Glomerular endothelial cell (primary cell): ENCODE results near the gene KNTC1. TPM values are rescaled to one million over a fixed set of nuclear protein-coding genes. Genes with fewer than 3 reads are reported as not detected.
"Not testable (repeated sequence)": the region's sequence is repeated elsewhere in the genome, so short reads cannot be mapped to it uniquely, and the experiment has no call there.

Experiments
- DNase-seq: peaks from one replicate; pipeline ENCODE4 v3.0.0-alpha.2; 2011; ENCODE audit warnings: low read depth, low spot score; ENCODE audit errors: extremely low read depth
- total RNA-seq: library from RNA; depleted of rRNA; stranded (reverse); fragments of >200 nt; gene quantifications from 2 replicates; pipeline ENCODE4 v1.2.3, GENCODE V29; 2015

The KNTC1 gene
- total RNA-seq, 1 donor from 2014 or later, result 20.4 TPM

DNA sequence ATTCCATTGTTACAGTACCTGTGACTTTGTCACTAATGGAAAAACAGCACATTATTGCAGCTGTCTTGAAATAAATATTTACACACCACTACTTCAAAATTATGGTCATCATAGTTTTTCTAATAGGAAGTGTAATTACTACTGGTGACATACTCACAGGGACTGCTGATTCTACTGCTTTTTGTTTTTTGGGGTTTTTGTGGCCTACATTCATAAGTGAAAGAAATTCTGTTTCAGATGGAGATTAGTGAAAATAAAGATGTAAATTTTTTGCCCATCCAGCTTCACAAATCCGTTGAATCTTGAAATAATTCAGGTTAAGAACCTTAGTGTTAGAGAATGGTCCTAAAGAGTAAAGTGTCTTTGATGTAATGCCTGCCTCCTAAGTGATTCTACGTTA, 17.5 kb downstream of the KNTC1 start:
- DNase-seq, result no peak

DNA sequence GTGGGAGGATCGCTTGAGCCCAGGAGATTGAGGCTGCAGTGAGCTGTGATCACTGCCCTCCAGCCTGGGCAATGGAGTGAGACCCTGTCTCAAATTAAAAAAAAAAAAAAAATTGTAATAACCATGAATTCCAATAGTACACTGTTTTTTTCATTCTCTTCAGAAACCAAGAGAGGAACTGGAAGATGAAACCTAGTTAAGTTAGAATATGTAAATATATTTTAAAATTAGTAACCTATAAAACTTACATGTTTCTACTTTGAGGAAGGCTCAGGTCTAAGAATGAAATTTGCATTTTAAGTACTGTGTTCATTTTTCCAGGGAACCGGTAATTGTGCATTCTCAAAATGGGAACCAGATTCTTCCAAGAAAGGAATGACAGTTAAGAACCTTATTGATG, 18.8 kb downstream of the KNTC1 start:
- DNase-seq, result no peak

DNA sequence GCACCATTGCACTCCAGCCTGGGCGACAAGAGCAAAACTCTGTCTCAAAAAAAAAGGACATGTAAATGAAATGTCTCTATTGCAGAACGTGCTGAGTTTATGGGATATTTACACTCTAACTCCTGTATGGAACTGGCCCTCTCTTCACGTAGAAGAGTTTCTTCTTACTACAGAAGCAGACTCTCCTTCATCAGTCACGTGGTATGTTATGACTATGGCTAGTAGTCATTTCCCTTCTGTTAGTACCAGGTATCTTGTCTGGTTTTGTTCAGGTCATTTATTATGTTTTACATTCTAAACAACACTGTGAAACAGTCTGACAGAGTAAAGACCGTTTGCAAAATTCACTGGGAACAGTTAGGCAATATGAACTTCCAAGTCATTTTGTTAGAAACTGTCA, 20.3 kb downstream of the KNTC1 start:
- no peak for DNase-seq

DNA sequence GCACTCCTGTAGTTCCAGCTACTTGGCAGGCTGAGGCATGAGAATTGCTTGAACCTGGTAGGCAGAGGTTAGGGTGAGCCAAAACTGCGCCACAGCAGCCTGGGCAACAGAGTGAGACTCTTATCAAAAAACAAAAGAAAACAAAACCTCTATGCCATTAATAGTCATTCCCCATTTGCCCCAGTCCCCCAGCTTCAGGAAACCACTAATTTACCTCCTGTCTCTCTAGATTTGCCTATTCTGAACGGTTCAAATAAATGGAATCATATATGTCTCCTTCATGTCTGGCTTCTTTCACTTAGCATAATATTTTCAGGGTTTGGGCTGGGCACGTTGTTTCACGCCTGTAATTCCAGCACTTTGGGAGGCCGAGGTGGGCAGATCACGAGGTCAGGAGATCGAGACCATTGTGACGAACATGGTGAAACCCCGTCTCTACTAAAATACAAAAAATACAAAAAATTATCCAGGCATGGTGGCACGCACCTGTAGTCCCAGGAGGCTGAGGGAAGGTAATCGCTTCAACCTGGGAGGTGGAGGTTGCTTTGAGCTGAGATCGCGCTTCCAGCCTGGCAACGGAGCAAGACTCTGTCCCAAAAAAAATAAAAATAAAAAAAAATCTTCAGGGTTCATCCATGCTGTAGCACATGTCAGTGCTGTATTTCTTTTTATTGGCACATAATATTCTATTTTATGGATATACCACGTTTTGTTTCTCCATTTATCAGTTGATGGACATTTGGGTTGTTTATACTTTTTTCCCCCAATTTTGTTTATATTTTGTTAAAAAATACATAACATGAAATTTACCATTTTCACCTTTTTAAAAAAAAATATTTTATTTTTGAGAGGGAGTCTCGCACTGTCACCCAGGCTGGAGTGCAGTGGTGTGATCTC, 31.9 kb downstream of the KNTC1 start:
- DNase-seq, result no peak

DNA sequence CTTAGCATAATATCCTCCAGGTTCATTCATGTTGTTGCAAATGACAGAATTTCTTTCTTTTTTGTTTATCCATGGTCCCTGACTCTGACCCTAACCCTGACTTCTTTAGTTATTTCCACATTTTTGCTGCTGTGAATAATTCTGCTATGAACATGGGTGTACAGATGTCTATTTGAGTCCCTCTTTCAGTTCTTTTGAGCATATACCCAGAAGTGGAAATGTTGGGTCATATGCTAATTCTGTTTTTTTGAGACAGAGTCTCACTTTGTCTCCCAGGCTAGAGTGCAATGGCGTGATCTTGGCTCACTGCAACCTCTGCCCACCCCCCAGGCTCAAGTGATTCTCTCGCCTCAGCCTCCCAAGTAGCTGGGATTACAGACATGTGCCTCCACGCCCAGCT, 33.1 kb downstream of the KNTC1 start:
- DNase-seq, result no peak

DNA sequence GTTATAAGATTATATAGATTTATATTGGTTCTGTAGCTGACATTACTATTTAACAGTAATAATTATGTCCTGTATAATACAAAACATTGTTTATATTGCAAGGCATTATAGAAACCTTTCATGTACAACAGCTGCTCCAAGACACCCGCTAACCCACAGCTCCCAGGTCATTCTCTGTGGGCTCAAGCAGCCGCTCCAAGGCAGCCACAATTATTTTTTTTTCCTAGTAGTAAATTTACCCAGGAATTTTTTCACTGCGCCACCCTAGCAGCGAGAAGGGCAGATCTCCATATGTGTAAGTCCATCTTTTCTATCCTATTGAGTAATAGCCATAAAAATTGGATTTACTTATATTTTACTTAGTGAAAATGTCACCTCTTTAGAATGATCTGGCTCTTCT, 36.3 kb downstream of the KNTC1 start:
- DNase-seq, result no peak

DNA sequence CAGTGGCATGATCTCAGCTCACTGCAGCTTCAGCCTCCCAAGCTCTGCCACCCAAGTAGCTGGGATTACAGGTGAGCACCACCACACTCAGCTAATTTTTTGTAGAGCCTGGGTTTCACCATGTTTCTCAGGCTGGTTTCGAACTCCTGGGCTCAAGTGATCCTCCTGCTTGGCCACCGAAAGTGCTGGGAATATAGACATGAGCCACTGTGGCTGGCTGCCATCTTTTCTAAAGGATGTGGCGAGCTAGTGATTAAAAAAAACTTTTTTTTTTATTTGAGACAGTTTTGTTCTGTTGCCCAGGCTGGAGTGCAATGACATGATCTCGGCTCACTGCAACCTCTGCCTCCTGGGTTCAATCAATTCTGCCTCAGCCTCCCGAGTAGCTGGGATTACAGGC, 39.8 kb downstream of the KNTC1 start:
- DNase-seq, result not testable (repeated sequence)

DNA sequence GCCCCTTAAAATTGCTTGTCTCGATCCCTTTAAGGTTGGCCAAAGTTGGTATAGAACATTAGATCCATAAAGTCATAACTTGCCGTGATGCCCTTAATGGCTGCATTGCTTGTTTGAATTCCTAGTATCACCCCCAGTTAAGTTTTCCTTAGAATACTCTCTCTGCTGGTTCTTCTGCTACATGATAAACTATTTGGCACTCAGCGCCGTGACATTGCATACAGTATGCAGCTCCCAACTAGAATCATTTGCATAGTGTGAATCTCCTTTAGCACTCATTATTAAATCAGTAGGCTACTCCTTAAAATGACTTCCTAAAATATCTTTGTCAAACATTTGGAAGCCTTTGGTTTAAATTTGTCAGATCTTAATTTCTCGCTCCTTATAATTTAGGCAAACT, 42.2 kb downstream of the KNTC1 start:
- no peak for DNase-seq

DNA sequence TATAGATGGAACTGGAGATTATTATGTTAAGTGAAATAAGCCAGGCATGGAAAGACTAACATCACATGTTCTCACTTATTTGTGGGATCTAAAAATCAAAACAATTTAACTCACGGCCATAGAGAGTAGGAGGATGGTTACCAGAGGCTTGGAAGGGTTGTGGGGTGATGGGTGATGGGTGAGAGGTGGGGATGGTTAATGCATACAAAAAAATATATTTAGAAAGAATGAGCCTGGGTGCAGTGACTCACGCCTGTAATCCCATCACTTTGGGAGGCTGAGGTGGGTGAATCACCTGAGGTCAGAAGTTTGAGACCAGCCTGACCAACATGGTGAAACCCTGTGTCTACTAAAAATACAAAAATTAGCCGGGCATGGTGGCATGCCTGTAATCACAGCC, 43.0 kb downstream of the KNTC1 start:
- DNase-seq, result not testable (repeated sequence)

DNA sequence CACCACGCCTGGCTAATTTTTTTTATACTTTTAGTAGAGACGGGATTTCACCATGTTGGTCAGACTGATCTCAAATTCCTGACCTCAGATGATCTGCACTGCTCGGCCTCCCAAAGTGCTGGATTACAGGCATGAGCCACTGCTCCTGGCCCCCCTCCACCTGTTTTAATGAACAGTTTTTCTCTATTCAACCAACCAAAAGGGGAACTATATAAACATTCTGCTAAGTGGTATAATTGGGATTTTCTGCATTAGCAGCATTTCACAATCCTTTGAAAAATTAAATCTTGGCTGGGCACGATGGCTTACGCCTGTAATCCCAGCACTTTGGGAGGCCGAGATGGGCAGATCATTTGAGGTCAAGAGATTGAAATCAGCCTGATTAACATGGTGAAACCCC, 44.8 kb downstream of the KNTC1 start:
- no peak for DNase-seq

DNA sequence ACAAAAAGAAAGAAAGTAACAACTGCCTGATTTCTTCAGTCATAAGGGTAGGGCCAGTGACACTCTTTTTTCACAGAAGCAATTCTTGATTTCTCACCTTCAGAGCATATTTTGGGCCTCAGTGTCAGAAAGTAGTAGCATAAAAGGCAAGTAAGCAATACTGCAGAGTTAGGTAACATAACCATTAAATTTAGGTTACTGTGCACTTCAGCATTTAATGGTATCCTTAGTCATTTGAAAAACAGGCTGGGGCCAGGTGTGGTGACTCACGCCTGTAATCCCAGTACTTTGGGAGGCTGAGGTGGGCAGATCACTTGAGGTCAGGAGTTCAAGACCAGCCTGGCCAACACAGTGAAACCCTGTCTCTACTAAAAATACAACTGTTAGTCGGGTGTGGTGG, 56.2 kb downstream of the KNTC1 start:
- DNase-seq, result not testable (repeated sequence)

DNA sequence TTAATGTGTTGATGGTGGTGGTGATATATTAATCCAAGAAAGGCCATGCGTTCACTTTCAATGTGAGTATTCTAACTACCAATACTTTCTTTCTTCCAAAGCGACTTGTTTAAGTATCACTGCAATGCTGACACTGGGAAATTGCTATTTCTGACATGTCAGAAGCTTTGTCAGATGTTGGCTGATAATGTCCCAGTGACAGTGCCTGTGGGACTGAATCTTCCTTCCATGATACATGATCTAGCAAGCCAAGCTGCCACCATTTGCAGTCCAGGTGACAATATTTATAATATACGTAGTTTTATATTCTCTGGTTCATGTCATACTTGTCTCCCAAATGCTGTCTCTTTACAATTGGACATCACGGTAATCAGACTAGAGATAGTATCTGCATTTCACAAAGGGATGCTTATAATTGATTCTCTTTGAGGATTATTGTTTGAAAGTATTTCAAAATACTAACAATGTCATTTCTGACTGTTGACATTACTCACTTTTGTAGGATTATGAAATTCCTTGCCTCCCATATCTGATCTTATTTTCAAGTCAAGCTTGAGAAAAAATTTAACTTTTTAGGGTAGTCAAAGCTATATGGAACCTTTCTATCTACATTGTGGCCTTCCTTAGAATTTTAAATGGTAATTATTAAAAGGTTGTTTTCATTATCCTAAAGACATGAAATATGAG, 57.3 kb downstream of the KNTC1 start:
- DNase-seq, result no peak

DNA sequence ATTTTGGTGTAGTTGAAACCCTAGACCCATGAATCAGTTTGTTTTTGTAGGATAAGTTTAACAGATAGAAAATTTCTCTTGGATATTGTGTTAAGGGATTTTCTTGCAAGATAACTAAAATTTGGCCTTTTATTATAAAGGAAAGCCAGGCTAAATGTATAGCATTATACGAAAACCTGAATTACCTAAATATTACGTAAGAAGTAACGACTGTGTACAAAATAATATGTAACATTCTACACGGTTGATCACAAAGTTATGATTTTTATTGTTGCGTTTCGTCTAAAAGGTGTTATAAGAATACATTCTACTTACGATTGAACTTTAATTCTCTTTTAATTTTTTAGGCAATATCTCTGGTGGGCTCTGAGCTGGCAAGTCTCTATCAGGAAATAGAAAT, 63.9 kb downstream of the KNTC1 start:
- no peak for DNase-seq

DNA sequence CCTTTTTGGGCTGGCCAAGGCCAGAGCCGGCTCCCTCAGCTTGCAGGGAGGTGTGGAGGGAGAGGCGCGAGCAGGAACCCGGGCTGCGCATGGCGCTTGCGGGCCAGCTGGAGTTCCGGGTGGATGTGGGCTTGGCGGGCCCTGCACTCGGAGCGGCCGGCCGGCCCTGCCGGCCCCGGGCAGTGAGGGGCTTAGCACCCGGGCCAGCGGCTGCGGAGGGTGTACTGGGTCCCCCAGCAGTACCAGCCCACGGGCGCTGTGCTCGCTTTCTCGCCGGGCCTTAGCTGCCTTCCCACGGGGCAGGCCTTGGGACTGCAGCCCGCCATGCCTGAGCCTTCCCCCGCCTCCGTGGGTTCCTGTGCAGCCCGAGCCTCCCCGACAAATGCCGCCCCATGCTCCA, 64.9 kb downstream of the KNTC1 start:
- DNase-seq, result not testable (repeated sequence)

DNA sequence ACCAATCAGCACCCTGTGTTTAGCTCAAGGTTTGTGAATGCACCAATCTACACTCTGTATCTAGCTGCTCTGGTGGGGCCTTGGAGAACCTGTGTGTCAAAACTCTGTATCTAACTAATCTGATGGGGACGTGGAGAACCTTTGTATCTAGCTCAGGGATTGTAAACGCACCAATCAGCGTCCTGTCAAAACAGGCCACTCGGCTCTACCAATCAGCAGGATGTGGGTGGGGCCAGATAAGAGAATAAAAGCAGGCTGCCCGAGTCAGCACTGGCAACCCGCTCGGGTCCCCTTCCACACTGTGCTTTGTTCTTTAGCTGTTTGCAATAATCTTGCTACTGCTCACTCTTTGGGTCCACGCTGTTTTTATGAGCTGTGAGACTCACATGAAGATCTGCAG, 65.5 kb downstream of the KNTC1 start:
- DNase-seq, result not testable (repeated sequence)

DNA sequence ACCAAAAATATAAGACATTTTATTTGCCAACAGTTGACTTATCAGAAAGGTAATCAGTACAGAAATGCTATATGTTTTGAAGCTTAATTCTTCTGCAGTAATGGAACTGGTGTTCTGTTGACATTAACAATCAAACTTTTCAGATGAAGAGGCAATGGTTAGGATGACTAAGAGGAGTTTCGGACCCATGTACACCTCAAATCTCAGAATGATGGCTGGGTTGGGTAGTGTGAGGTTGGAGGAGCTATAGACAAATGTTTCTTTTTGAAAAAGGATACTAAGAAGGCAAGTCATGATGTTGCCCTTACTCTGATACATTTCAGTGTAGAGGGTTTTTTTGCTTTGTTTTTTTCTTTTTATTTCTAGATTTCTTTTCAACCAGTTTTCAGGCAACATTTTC, 66.9 kb downstream of the KNTC1 start:
- DNase-seq, result no peak

DNA sequence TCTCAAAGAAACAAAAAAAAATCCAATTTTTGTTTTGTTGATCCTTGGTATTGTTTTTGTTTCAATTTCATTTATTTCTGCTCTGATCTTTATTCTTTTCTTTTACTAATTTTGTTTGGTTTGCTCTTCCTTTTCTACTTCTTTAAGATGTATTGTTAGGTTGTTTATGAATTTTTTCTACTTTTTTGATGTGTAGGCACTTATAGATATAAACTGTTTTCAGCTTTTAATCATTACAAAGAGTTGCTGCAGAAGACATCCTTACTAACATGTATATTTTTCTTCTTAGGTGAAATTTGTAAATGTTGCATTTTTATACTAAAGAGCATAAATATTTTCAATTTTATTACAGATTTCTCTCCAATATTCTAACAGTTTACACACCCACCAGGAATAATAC, 69.8 kb downstream of the KNTC1 start:
- no peak for DNase-seq

DNA sequence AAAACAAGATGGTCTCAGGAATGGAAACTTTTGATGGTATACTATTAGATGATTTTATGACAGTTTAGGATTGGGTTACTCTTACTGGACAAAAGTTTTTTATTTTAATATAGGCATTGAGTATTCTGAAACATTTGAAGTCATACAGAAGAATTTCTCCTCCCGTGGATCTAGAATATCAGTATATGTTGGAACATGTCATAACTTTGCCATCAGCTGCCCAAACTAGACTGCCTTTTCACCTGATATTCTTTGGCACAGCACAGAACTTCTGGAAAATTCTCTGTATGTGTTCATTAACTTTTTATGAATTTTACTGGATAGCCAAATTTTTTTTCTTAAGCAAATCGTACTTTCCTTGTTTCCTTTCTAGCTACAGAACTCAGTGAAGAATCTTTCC, 75.4 kb downstream of the KNTC1 start:
- no peak for DNase-seq

DNA sequence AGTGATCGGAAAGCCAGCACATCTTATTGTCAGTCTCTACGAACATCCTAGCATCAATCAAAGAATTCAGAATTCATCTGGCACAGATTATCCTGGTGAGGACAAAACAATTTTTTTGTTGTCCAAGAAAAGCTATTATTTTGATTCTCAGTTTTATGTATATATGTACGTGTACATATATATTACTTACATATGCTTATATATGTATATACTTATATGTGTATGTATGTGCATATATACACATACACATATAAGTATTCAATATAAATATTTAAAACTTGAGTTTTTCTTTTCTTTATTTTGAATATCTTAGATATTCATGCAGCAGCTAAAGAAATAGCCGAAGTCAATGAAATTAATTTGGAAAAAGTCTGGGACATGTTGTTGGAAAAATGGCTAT, 77.9 kb downstream of the KNTC1 start:
- no peak for DNase-seq

DNA sequence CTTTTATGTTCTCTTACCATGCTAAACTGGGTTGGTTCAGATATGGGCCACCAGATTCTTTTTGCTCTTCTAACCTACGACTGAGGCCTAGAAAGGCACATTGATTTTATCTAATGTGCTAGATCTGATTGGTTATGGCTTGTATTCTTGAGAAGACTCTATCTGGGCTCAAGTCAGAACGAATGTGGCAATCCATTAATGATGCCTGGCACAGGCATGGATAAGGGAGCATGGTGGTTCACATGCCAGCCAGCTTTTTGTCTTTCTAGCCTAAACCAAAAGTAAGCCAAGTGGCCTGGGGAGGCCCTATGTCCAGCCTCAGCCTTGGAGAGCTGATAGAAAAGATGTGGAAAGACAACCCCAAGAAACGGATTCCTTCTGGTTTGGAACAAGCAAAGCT, 82.7 kb downstream of the KNTC1 start:
- DNase-seq, result no peak

DNA sequence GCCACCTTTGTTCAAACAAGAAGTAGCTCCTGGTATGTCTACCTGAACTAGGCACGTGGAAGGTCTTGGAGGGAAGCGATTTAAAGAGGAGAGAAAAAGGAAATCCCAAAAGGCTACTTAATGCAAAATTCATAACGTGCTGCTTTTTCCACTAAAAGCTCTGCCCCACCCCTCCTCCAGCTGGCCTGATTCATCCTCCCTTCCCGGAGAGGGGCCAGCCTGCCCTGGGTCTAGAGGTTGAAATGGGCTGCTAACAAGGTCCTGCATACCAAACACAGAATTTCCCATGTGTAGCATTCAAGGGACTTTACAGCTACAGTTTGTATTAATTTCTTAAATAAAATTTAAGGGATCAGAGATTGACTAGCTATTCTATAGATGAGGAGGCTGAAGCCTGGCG, 83.2 kb downstream of the KNTC1 start:
- no peak for DNase-seq

DNA sequence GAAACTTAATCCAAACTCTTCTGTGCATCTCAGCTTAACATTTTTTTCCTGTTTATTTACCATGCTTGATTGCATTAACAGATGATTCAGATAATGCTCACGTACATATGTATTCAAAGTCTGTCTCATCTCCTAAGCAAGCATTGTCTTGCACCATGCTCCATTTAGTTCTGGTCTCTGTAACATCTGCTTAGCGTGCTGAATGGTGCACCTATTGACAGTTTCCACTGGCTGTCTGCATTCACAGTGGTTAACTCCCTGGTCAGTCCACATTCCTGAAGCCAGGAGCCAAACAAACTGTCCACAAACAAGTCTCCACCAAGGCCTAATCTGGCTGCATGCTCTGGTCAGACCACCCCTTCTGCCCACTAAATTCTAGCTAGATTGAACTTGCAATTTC, 83.9 kb downstream of the KNTC1 start:
- DNase-seq, result no peak
